ENCODE data around the gene SLC22A17. TPM values are rescaled to one million over a fixed set of nuclear protein-coding genes. Genes with fewer than 3 reads are reported as not detected.

The SLC22A17 gene
- total RNA-seq, 1 donor from 2014 or later: 0.20 TPM

- no peak for TF ChIP-seq CTCF (IDR thresholded peaks at IDR 0.05)
- no peak for ATAC-seq (ENCODE audit: low read depth)
- H3K4me3 Mint-ChIP-seq: peak overlapping the region; percentile 90
- CTCF ChIA-PET: interaction anchor here (0.6 to 4.3 kb wide), 11 partner anchors 9 to 264 kb away, joined by 3 to 38 read pairs (median 4); partner anchors contain the start of genes BCL2L2, CDH24 and PPP1R3E
- H3K27me3 Mint-ChIP-seq: no peaks in the 10 kb centered on the region
- H3K9me3 Mint-ChIP-seq: no peaks in the 10 kb centered on the region
- intact Hi-C loops (cut with micrococcal nuclease): loop anchor here (1.0 to 10.0 kb wide), 11 partner anchors 16 to 825 kb away; partner anchors contain the start of genes ACIN1, BCL2L2, C14orf119 and DHRS4
- no peak for DNase-seq
- H3K36me3 Mint-ChIP-seq (ENCODE audit: low read depth): peaks cover 48% of the 10 kb centered on the region
- POLR2A ChIA-PET: interaction anchor here (0.5 to 10.0 kb wide), 36 partner anchors 9 to 1811 kb away, joined by 3 to 339 read pairs (median 4); partner anchors contain the start of genes ACIN1, AP1G2, BCL2L2 and C14orf119
- H3K27ac Mint-ChIP-seq: peak overlapping the region; percentile 82
- peaks cover 26% of the 10 kb centered on the region for H3K4me1 Mint-ChIP-seq
Measured at GRCh38 chr14:23321572-23322547, 30.8 kb downstream of the SLC22A17 start.

GRCh38 chr14:23320584-23321571 is 31.8 kb downstream of the SLC22A17 start, which contains the start of gene PABPN1:
Gene PABPN1, plus strand, starts transcription at chr14:23321457. Its CDS starts 13 bp downstream, at chr14:23321470.
- ChIA-PET CTCF (interaction anchor here (0.6 to 4.3 kb wide), 12 partner anchors 10 to 263 kb away, joined by 3 to 38 read pairs (median 4); partner anchors contain the start of genes ACIN1, BCL2L2, CDH24 and PPP1R3E), POLR2A (interaction anchor here (0.5 to 10.0 kb wide), 39 partner anchors 11 to 1810 kb away, joined by 3 to 339 read pairs (median 4); partner anchors contain the start of genes ACIN1, AP1G2, BCL2L2 and C14orf119)
- Mint-ChIP-seq H3K9me3 (no peaks in the 10 kb centered on the region), H3K4me1 (peaks cover 26% of the 10 kb centered on the region), H3K4me3 (peak within 1 kb of the TSS; percentile 90), H3K27ac (peak within 1 kb of the TSS; percentile 98), H3K27me3 (no peaks in the 10 kb centered on the region), H3K36me3 (ENCODE audit: low read depth) (peaks cover 44% of the 10 kb centered on the region)
- ATAC-seq (ENCODE audit: low read depth) (peak; percentile 87), DNase-seq (peak; percentile 89)
- no peak for TF ChIP-seq CTCF (IDR thresholded peaks at IDR 0.05)
- intact Hi-C loops (cut with micrococcal nuclease): loop anchor here (1.0 to 10.0 kb wide), 10 partner anchors 15 to 826 kb away; partner anchors contain the start of genes ACIN1, BCL2L2, C14orf119 and DHRS4

- intact Hi-C loops (cut with micrococcal nuclease): loop anchor here (2.0 to 10.0 kb wide), 2 partner anchors 635 to 827 kb away; partner anchors contain the start of genes DHRS4, PSME2 and RNF31
- POLR2A ChIA-PET: interaction anchor here (0.6 to 10.0 kb wide), 12 partner anchors 14 to 1809 kb away, joined by 3 to 339 read pairs (median 10); partner anchors contain the start of genes ACIN1, AP1G2, BCL2L2 and C14orf119
- no peaks in the 10 kb centered on the region for H3K27me3 Mint-ChIP-seq
- TF ChIP-seq CTCF (IDR thresholded peaks at IDR 0.05): no peak
- peak overlapping the region; percentile 98 for H3K27ac Mint-ChIP-seq
- H3K4me1 Mint-ChIP-seq: peaks cover 26% of the 10 kb centered on the region
- no peaks in the 10 kb centered on the region for H3K9me3 Mint-ChIP-seq
- H3K4me3 Mint-ChIP-seq: peak overlapping the region; percentile 86
- DNase-seq (no peak), ATAC-seq (ENCODE audit: low read depth) (no peak)
- H3K36me3 Mint-ChIP-seq (ENCODE audit: low read depth): peaks cover 36% of the 10 kb centered on the region
- CTCF ChIA-PET: interaction anchor here (0.6 to 4.3 kb wide), 7 partner anchors 18 to 251 kb away, joined by 3 to 38 read pairs (median 5); partner anchors contain the start of genes ACIN1 and PPP1R3E
Measured at GRCh38 chr14:23319746-23320583, 32.7 kb downstream of the SLC22A17 start.

- Mint-ChIP-seq H3K9me3 (no peaks in the 10 kb centered on the region), H3K36me3 (ENCODE audit: low read depth) (peaks cover 4% of the 10 kb centered on the region), H3K27ac (no peak overlapping the region), H3K27me3 (no peaks in the 10 kb centered on the region), H3K4me1 (peaks cover 10% of the 10 kb centered on the region), H3K4me3 (no peak overlapping the region)
- ATAC-seq (ENCODE audit: low read depth) (no peak), DNase-seq (no peak)
- ChIA-PET CTCF (no interaction called here), POLR2A (interaction anchor here (10.0 kb wide), 1 partner anchor 10 kb away, joined by 339 read pairs; the partner anchor contains the start of genes BCL2L2 and PPP1R3E)
- intact Hi-C loops (cut with micrococcal nuclease): no loop called here
- TF ChIP-seq CTCF (IDR thresholded peaks at IDR 0.05): no peak
Measured at GRCh38 chr14:23316300-23316699, 36.4 kb downstream of the SLC22A17 start.

Data from activated B cell treated with CpG ODN at 0.5 μM for 24 hours (primary cell).